HUES64 (cell line): Measurements from ENCODE around the gene SMURF2.

Experiments used
- H3K27ac ChIP-seq: 2 replicates; pipeline ENCODE4 v1.7.0; 2013; ENCODE audit warnings: low read depth, low read length, inconsistent platforms
- H3K27me3 ChIP-seq: 2 replicates; pipeline ENCODE4 v1.6.1; 2013; ENCODE audit warnings: mild to moderate bottlenecking, low read length; ENCODE audit not compliant: insufficient read depth
- H3K36me3 ChIP-seq: 2 replicates; pipeline ENCODE4 v1.6.1; 2013; ENCODE audit warnings: mild to moderate bottlenecking, low read length; ENCODE audit not compliant: insufficient read depth
- H3K4me1 ChIP-seq: 2 replicates; pipeline ENCODE4 v1.6.1; 2013; ENCODE audit warnings: mild to moderate bottlenecking, low read length, moderate library complexity; ENCODE audit not compliant: insufficient read depth
- H3K4me3 ChIP-seq: 2 replicates; pipeline ENCODE4 v1.5.1; 2013; ENCODE audit warnings: mild to moderate bottlenecking, low read length, moderate library complexity
- H3K9ac ChIP-seq: 2 replicates; pipeline ENCODE4 v1.6.1; 2013; ENCODE audit warnings: mild to moderate bottlenecking, low read depth, low read length
- H3K9me3 ChIP-seq: 2 replicates; pipeline ENCODE4 v1.6.1; 2013; ENCODE audit warnings: low read depth, low read length; ENCODE audit not compliant: insufficient read depth
- WGBS: fragments of 150-250, 120-280 bp; methylation state at CpG from one replicate; pipeline ENCODE4 v1.1.7; 2013; ENCODE audit warnings: missing lambda C conversion rate; 5-methylcytosine and 5-hydroxymethylcytosine counted together

SMURF2 gene

GRCh38 chr17:64507413-64507782, 154.7 kb downstream of the SMURF2 start:
- no peaks in the 10 kb centered on the region for H3K27me3 ChIP-seq
- H3K9me3 ChIP-seq, result no peaks in the 10 kb centered on the region
- H3K4me1 ChIP-seq, result peaks cover 24% of the 10 kb centered on the region; the same call in 1 of the 2 replicates
- H3K9ac ChIP-seq, result peak overlapping the region; percentile 100
- peak overlapping the region; percentile 97 for H3K27ac ChIP-seq
- peaks cover 71% of the 10 kb centered on the region for H3K36me3 ChIP-seq
- H3K4me3 ChIP-seq, result peak overlapping the region; percentile 95
- WGBS, result 0% methylated on average over 13 of the region's 13 CpGs

- Histone ChIP-seq H3K4me3 (peak within 1 kb of the TSS; percentile 95), H3K27me3 (no peaks in the 10 kb centered on the region), H3K9me3 (no peaks in the 10 kb centered on the region), H3K4me1 (peaks cover 24% of the 10 kb centered on the region; the same call in 1 of the 2 replicates), H3K36me3 (peaks cover 71% of the 10 kb centered on the region), H3K9ac (peak within 1 kb of the TSS; percentile 100), H3K27ac (peak within 1 kb of the TSS; percentile 97)
- WGBS, result under 1% methylated on average over 77 of the region's 77 CpGs
These were observed 155.3 kb downstream of the SMURF2 start, which contains the start of gene CEP95 for GRCh38 chr17:64506576-64507412. TSS of gene CEP95 (plus strand) at chr17:64506977. CDS start at chr17:64507098, 121 bp downstream.

- Histone ChIP-seq H3K27me3 (no peaks in the 10 kb centered on the region), H3K27ac (peak within 1 kb of the TSS; percentile 97), H3K9ac (peak within 1 kb of the TSS; percentile 100), H3K9me3 (no peaks in the 10 kb centered on the region), H3K36me3 (peaks cover 71% of the 10 kb centered on the region), H3K4me3 (peak within 1 kb of the TSS; percentile 95), H3K4me1 (peaks cover 24% of the 10 kb centered on the region; the same call in 1 of the 2 replicates)
- under 1% methylated on average over 31 of the region's 31 CpGs for WGBS
These were observed 155.9 kb downstream of the SMURF2 start, which contains the start of gene DDX5 for GRCh38 chr17:64506201-64506575. TSS of gene DDX5 (minus strand) at chr17:64506289. CDS start at chr17:64506119, 170 bp downstream.

GRCh38 chr17:64505340-64506200, 156.5 kb downstream of the SMURF2 start:
- no peaks in the 10 kb centered on the region for H3K27me3 ChIP-seq
- H3K9ac ChIP-seq, result peak overlapping the region; percentile 100
- under 1% methylated on average over 74 of the region's 76 CpGs for WGBS
- peaks cover 24% of the 10 kb centered on the region; the same call in 1 of the 2 replicates for H3K4me1 ChIP-seq
- H3K9me3 ChIP-seq, result no peaks in the 10 kb centered on the region
- H3K36me3 ChIP-seq, result peaks cover 72% of the 10 kb centered on the region
- peak overlapping the region; percentile 97 for H3K27ac ChIP-seq
- peak overlapping the region; percentile 95 for H3K4me3 ChIP-seq

- 6% methylated on average over 13 of the region's 13 CpGs for WGBS
- H3K36me3 ChIP-seq, result peaks cover 72% of the 10 kb centered on the region
- no peaks in the 10 kb centered on the region for H3K27me3 ChIP-seq
- no peaks in the 10 kb centered on the region for H3K9me3 ChIP-seq
- H3K9ac ChIP-seq, result peak overlapping the region; percentile 100
- peak overlapping the region; percentile 97 for H3K27ac ChIP-seq
- H3K4me3 ChIP-seq, result peak overlapping the region; percentile 95
- peaks cover 21% of the 10 kb centered on the region; the same call in 1 of the 2 replicates for H3K4me1 ChIP-seq
These were observed 157.3 kb downstream of the SMURF2 start for GRCh38 chr17:64504769-64505339.

DNA sequence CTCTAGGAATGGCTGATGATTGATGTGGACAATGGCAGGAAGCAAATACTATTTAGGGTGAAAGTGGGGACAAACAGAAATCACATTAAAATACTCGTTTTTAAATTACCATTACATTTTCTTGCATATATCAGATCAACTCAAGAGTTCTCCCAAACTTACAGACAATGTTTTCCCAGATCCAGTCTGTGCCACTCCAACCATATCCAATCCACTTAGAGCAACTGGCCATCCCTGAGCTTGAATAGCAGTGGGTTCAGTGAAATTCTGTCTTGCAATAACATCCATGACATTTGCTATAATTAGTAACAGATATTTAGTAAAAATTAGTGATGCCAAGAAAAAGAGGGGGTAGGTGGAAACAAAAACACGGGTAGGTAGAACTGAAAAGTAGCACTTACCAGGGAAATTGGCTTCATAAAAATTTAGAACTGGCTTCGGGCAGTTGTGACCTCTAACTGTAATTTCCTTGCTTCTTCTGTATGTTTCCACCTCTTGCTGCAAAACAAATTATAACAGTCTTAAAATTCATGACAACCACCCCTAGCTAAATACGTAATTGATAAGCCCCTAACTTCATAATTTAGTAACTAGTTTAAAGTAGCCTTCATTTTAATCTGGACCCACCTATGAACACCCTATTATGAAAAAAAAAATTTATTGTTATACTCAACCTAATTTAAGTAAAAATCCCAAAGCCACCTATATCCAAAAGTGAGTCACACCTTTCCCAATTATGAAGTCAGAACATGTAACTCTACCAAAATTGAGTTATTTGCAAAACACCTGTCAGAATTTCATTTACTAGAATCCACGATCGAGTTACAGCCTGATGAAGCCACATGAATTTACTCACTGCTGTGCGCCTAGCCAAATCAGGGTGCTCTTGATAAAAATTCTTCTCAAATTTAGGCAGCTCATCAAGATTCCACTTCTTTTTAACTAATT, 158.0 kb downstream of the SMURF2 start:
- Histone ChIP-seq H3K4me1 (peaks cover 28% of the 10 kb centered on the region; the same call in 1 of the 2 replicates), H3K9ac (peak overlapping the region; percentile 100), H3K27ac (peak overlapping the region; percentile 8; the same call in 1 of the 2 replicates), H3K9me3 (no peaks in the 10 kb centered on the region), H3K4me3 (peak overlapping the region; percentile 95), H3K36me3 (peaks cover 72% of the 10 kb centered on the region), H3K27me3 (no peaks in the 10 kb centered on the region)
- 78% methylated on average over 7 of the region's 7 CpGs for WGBS

- no peaks in the 10 kb centered on the region for H3K27me3 ChIP-seq
- H3K36me3 ChIP-seq, result peaks cover 73% of the 10 kb centered on the region
- 97% methylated on average over 5 of the region's 5 CpGs for WGBS
- H3K9ac ChIP-seq, result no peak overlapping the region
- H3K27ac ChIP-seq, result no peak overlapping the region
- no peaks in the 10 kb centered on the region for H3K9me3 ChIP-seq
- H3K4me1 ChIP-seq, result peaks cover 24% of the 10 kb centered on the region; the same call in 1 of the 2 replicates
- H3K4me3 ChIP-seq, result peak overlapping the region; percentile 95; the same call in 1 of the 2 replicates
These were observed 158.8 kb downstream of the SMURF2 start for GRCh38 chr17:64503341-64503740.

DNA sequence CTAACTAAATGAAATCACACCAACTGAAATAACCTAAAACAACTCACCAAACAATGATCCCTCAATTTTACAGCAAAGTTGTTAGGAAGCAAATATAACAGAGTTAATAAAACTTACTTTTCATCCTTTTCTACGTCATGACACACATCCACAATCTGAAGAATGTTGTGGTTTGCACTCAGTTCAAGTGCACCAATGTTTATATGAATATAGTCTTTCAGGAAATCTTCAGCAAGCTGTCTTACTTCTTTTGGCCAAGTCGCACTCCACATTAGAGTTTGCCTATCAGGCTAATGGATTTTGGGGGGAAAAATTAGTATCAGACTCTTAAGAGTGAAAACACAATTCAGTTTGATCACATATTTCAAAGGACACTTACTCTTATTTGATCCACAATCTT, 159.3 kb downstream of the SMURF2 start:
- Histone ChIP-seq H3K27ac (no peak overlapping the region), H3K4me3 (no peak overlapping the region)

GRCh38 chr17:64502021-64502420, 160.1 kb downstream of the SMURF2 start:
- Histone ChIP-seq H3K9ac (no peak overlapping the region), H3K4me3 (no peak overlapping the region), H3K27me3 (no peaks in the 10 kb centered on the region), H3K9me3 (no peaks in the 10 kb centered on the region), H3K36me3 (peaks cover 77% of the 10 kb centered on the region), H3K4me1 (peaks cover 24% of the 10 kb centered on the region; the same call in 1 of the 2 replicates), H3K27ac (peak overlapping the region; percentile 15; the same call in 1 of the 2 replicates)
- WGBS, result 97% methylated on average over 3 of the region's 3 CpGs

More for the DNA sequence above, 159.3 kb downstream of the SMURF2 start:
- no peaks in the 10 kb centered on the region for H3K9me3 ChIP-seq
- H3K36me3 ChIP-seq, result peaks cover 74% of the 10 kb centered on the region
- peaks cover 22% of the 10 kb centered on the region; the same call in 1 of the 2 replicates for H3K4me1 ChIP-seq
- H3K9ac ChIP-seq, result no peak overlapping the region
- 60% methylated on average over 1 of the region's 2 CpGs for WGBS
- H3K27me3 ChIP-seq, result no peaks in the 10 kb centered on the region
